NB4 (cell line): ENCODE data around the gene EDNRB.

Experiments
- MYC ChIP-seq: IDR thresholded peaks from 2 replicates; pipeline ENCODE4 v1.6.1; 2011; ENCODE audit warnings: low read depth, low read length
- POLR2A ChIP-seq: IDR thresholded peaks from 2 replicates; pipeline ENCODE4 v1.6.1; 2011; ENCODE audit warnings: mild to moderate bottlenecking; ENCODE audit not compliant: insufficient read length; ENCODE audit errors: extremely low read depth
- TF ChIP-seq, protein P1 (sequence below): IDR thresholded peaks from one replicate; pipeline ENCODE4 v1.5.1; 2012; ENCODE audit warnings: low read depth, low read length

DNA sequence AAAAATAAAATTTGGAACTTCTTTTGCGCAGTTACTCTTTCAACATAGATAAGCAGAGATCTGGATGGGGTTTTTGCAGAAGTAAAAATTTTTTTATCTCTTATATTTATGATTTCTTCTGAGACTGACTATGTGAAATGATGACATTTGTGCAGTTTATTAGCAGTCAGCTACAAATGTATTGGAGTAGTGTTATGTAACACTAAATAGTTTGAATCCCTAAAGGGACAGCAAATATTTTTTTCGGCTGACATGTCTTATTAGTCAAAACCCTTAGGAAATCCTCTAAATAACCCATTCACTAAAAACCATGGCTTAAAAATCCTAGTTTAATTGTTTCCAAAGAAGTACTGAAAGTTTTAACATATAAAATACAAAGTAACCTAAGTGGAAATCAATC, 48.0 kb upstream of the EDNRB start:
- TF ChIP-seq, protein P1, sequence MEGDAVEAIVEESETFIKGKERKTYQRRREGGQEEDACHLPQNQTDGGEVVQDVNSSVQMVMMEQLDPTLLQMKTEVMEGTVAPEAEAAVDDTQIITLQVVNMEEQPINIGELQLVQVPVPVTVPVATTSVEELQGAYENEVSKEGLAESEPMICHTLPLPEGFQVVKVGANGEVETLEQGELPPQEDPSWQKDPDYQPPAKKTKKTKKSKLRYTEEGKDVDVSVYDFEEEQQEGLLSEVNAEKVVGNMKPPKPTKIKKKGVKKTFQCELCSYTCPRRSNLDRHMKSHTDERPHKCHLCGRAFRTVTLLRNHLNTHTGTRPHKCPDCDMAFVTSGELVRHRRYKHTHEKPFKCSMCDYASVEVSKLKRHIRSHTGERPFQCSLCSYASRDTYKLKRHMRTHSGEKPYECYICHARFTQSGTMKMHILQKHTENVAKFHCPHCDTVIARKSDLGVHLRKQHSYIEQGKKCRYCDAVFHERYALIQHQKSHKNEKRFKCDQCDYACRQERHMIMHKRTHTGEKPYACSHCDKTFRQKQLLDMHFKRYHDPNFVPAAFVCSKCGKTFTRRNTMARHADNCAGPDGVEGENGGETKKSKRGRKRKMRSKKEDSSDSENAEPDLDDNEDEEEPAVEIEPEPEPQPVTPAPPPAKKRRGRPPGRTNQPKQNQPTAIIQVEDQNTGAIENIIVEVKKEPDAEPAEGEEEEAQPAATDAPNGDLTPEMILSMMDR = no peak
- no peak for TF ChIP-seq POLR2A
- TF ChIP-seq MYC = no peak
